Cardiac fibroblast (primary cell): Measurements from ENCODE around the gene NECAB2.

Experiments
- DNase-seq, 2 donors: peaks; one replicate each; pipeline versions ENCODE4 v3.0.0 to v3.0.0-alpha.2; 2010; ENCODE audit warnings: low read depth in 2 of 2
- H3K4me3 ChIP-seq, 2 donors: replicated peaks in 1 of 2; 1 replicate in 1 of 2; 2 replicates in 1 of 2; pipeline ENCODE4 v1.5.1; 2011; ENCODE audit warnings: low read depth in 2 of 2, low read length in 2 of 2, mild to moderate bottlenecking in 2 of 2, moderate library complexity in 1 of 2
- CTCF ChIP-seq: IDR thresholded peaks from one replicate; pipeline ENCODE4 v1.5.1; 2011; ENCODE audit warnings: low read depth, mild to moderate bottlenecking, low read length, inconsistent platforms

The NECAB2 gene

GRCh38 chr16:83958137-83958845, 9.8 kb upstream of the NECAB2 start:
- DNase-seq, result no peak
- no peak for TF ChIP-seq CTCF

GRCh38 chr16:83958846-83959565, 9.0 kb upstream of the NECAB2 start:
- no peak for DNase-seq
- TF ChIP-seq CTCF, result no peak
- no peak overlapping the region for H3K4me3 ChIP-seq

More at GRCh38 chr16:83958137-83958845, 9.8 kb upstream of the NECAB2 start:
- H3K4me3 ChIP-seq, result no peak overlapping the region

- no peak for DNase-seq
- no peak for TF ChIP-seq CTCF
- no peak overlapping the region for H3K4me3 ChIP-seq
These were observed 8.2 kb upstream of the NECAB2 start for GRCh38 chr16:83959656-83960434.

GRCh38 chr16:83960521-83961249, 7.4 kb upstream of the NECAB2 start:
- DNase-seq, result no peak
- no peak overlapping the region for H3K4me3 ChIP-seq
- TF ChIP-seq CTCF, result no peak

- no peak for DNase-seq
- TF ChIP-seq CTCF, result no peak
- no peak overlapping the region for H3K4me3 ChIP-seq
These were observed 6.5 kb upstream of the NECAB2 start for GRCh38 chr16:83961591-83961990.
